GM12878 (cell line): ENCODE measurements around the gene GNG12. TPM values are rescaled to one million over a fixed set of nuclear protein-coding genes. Genes with fewer than 3 reads are reported as not detected.

Experiments
- ASH2L ChIP-seq: fragments of 300-600, 200-600 bp; sonication (generic); IDR thresholded peaks from 2 replicates; pipeline ENCODE4 v1.6.1; 2017; ENCODE audit warnings: low read depth, mild to moderate bottlenecking, borderline replicate concordance
- BHLHE40 ChIP-seq, 2 experiments: fragments of 450-650 bp in 1 of 2; IDR thresholded peaks; 2 replicates each; pipeline ENCODE4 v1.6.1; 2011 to 2017; ENCODE audit warnings: low read depth in 2 of 2, borderline replicate concordance in 1 of 2, improper control_type of control experiment in 1 of 2, low read length in 1 of 2, mild to moderate bottlenecking in 1 of 2
- BRCA1 ChIP-seq: IDR thresholded peaks from 2 replicates; pipeline ENCODE4 v1.6.1; 2011; ENCODE audit warnings: low read depth, low read length, improper control_type of control experiment
- CBX3 ChIP-seq: fragments of 200-600 bp; sonication (generic); IDR thresholded peaks from 2 replicates; pipeline ENCODE4 v1.6.1; 2016; ENCODE audit warnings: low read depth, borderline replicate concordance
- EGR1 ChIP-seq, 2 experiments: IDR thresholded peaks; 1 replicate in 1 of 2; 2 replicates in 1 of 2; pipeline ENCODE4 v1.6.1; 2011 to 2012; ENCODE audit warnings: low read depth in 2 of 2, low read length in 2 of 2, borderline replicate concordance in 1 of 2, mild to moderate bottlenecking in 1 of 2, moderate library complexity in 1 of 2
- LARP7 ChIP-seq: fragments of 450-650 bp; IDR thresholded peaks from 2 replicates; pipeline ENCODE4 v1.6.1; 2017; ENCODE audit warnings: mild to moderate bottlenecking
- NFXL1 ChIP-seq: fragments of 450-650 bp; IDR thresholded peaks from 2 replicates; pipeline ENCODE4 v1.6.1; 2017; ENCODE audit warnings: antibody characterized with exemption, mild to moderate bottlenecking, borderline replicate concordance
- NR2F1 ChIP-seq: fragments of 450-650 bp; conservative IDR thresholded peaks from 2 replicates; pipeline ENCODE4 v1.6.1; 2017; ENCODE audit warnings: mild to moderate bottlenecking
- RAD21 ChIP-seq: IDR thresholded peaks from 2 replicates; pipeline ENCODE4 v1.6.1; 2011; ENCODE audit warnings: mild to moderate bottlenecking, low read depth, low read length, moderate library complexity; ENCODE audit not compliant: insufficient read depth
- RCOR1 ChIP-seq: conservative IDR thresholded peaks from 2 replicates; pipeline ENCODE4 v1.6.1; 2012; ENCODE audit warnings: low read depth, low read length, improper control_type of control experiment
- SP1 ChIP-seq: IDR thresholded peaks from one replicate; pipeline ENCODE4 v1.6.1; 2011; ENCODE audit warnings: low read depth, low read length
- SUZ12 ChIP-seq: fragments of 200-600 bp; sonication (generic); IDR thresholded peaks from one replicate; pipeline ENCODE4 v1.6.1; 2018; ENCODE audit warnings: antibody characterized with exemption, mild to moderate bottlenecking; ENCODE audit not compliant: unreplicated experiment
- TCF12 ChIP-seq: IDR thresholded peaks from 2 replicates; pipeline ENCODE4 v1.6.1; 2011; ENCODE audit warnings: low read depth, mild to moderate bottlenecking, low read length
- ZBTB33 ChIP-seq: fragments of 450-650 bp; IDR thresholded peaks from 2 replicates; pipeline ENCODE4 v1.6.1; 2017; ENCODE audit warnings: mild to moderate bottlenecking
- ZNF274 ChIP-seq: IDR thresholded peaks from one replicate; pipeline ENCODE4 v1.8.0; 2011; ENCODE audit not compliant: insufficient read length, insufficient read depth
- ZNF687 ChIP-seq: fragments of 450-650 bp; IDR thresholded peaks from 2 replicates; pipeline ENCODE4 v1.6.1; 2017; ENCODE audit warnings: mild to moderate bottlenecking, moderate library complexity
- polyA plus RNA-seq, 11 experiments: library from polyadenylated mRNA; depleted of rRNA in 4 of 11; unstranded in 6 of 11; stranded (reverse) in 5 of 11; fragments of >200 nt; fragmentation: Nextera tagmentation in 4 of 11; fragmentation: Illumina TruSeq in 1 of 11; extraction: Ambion mirVana in 4 of 11; extraction: Trizol in 1 of 11; gene quantifications; 1 replicate in 1 of 11; 2 replicates in 10 of 11; pipeline versions ENCODE4 v1.2.1 to v1.2.3, GENCODE V29; 2011 to 2016; ENCODE audit warnings: inconsistent platforms in 2 of 11, missing spikeins in 2 of 11, low read depth in 1 of 11
- total RNA-seq, 4 experiments: library from RNA; depleted of rRNA in 3 of 4; stranded (reverse); fragments of >200 nt in 3 of 4; fragmentation: Illumina TruSeq in 1 of 4; extraction: Trizol in 1 of 4; gene quantifications; 2 replicates each; pipeline versions ENCODE4 v1.2.1 to v1.2.3, GENCODE V29; 2013 to 2021
- TF ChIP-seq, protein P1 (sequence below): fragments of 450-650 bp; formaldehyde crosslinking; IDR thresholded peaks from 2 replicates; pipeline ENCODE4 v1.5.0; 2022; ENCODE audit warnings: mild to moderate bottlenecking, missing genetic modification characterization

GNG12 gene
- total and polyA plus RNA-seq, 10 of the 15 experiments (the other 5 are each of a cell fraction or from before 2014, with no cell fraction given): 0.22 to 32.8 (median 0.35) TPM

DNA sequence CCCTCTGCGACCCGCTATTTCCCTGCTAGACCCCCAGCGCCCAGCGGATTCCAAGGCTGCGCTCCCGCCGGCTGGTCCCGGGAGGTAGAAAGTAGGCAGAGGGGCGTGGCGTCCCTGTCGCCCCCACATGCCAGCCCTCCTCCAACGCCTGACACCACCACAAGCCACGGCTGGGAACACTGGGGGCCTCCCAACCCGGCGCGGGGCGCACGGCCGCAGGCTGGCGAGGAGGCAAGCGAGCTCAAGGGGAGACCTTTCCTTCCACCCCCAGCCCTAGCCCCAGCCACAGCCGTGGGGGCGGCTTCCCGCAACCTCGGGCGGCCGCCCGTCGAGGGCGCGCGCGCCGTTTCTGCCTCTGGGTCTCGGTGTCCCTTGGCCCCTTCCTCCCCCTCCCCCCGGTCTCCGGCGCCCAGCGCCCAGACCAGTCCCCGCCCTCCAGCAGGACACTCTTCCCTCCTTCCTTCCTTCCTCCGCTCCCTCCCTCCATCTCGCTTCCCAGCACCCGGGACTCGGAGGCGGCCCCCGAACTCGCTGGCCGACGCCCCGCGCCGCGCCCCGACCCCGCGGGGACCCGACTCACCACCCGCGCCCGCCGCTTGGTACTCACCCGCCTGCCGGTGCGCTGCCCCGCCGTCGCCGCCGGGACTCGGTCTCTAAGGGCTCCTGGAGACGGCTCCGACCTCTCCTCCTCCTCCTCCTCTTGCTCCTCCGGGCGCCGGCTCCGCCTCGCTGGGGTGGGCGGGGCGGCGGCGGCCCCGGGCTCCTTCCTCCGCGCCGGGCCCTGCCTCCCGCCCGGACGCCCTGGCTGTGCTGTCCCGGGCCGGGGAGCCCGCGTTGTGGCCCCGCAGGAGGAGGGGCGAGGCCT is at the start of gene GNG12 (continued):
- TF ChIP-seq NR2F1 (no peak), RAD21 (no peak), CBX3 (no peak), TCF12 (no peak), NFXL1 (peak; percentile 75; the same call in 1 of the 2 replicates), EGR1 (IDR thresholded peaks at IDR 0.05; ENCODE audit: borderline replicate concordance in 1 of 2, low read depth in 2 of 2, low read length in 2 of 2) (no peak), ZBTB33 (no peak), SUZ12 (peak; percentile 84), ASH2L (no peak), ZNF687 (0 out of 2 replicates have a peak, but pooled peaks have one; percentile 15), SP1 (no peak), ZNF274 (no peak), LARP7 (peak; percentile 35; the same call in 1 of the 2 replicates), BHLHE40 (IDR thresholded peaks at IDR 0.05; ENCODE audit: borderline replicate concordance in 1 of 2, low read depth in 2 of 2, low read length in 1 of 2) (peak in 1 of 2 experiments; percentile 37; a peak in 1 of 4 replicates), RCOR1 (no peak), BRCA1 (no peak)
- TF ChIP-seq, protein P1, sequence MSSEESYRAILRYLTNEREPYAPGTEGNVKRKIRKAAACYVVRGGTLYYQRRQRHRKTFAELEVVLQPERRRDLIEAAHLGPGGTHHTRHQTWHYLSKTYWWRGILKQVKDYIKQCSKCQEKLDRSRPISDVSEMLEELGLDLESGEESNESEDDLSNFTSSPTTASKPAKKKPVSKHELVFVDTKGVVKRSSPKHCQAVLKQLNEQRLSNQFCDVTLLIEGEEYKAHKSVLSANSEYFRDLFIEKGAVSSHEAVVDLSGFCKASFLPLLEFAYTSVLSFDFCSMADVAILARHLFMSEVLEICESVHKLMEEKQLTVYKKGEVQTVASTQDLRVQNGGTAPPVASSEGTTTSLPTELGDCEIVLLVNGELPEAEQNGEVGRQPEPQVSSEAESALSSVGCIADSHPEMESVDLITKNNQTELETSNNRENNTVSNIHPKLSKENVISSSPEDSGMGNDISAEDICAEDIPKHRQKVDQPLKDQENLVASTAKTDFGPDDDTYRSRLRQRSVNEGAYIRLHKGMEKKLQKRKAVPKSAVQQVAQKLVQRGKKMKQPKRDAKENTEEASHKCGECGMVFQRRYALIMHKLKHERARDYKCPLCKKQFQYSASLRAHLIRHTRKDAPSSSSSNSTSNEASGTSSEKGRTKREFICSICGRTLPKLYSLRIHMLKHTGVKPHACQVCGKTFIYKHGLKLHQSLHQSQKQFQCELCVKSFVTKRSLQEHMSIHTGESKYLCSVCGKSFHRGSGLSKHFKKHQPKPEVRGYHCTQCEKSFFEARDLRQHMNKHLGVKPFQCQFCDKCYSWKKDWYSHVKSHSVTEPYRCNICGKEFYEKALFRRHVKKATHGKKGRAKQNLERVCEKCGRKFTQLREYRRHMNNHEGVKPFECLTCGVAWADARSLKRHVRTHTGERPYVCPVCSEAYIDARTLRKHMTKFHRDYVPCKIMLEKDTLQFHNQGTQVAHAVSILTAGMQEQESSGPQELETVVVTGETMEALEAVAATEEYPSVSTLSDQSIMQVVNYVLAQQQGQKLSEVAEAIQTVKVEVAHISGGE: no peak
